ENCODE data around the gene SHQ1. TPM values are rescaled to one million over a fixed set of nuclear protein-coding genes. Genes with fewer than 3 reads are reported as not detected.

Gene SHQ1
- total and polyA plus RNA-seq, 9 of the 15 experiments (the other 6 are each of a cell fraction or from before 2014, with no cell fraction given) = 9.2 to 25.0 (median 14.1) TPM

GRCh38 chr3:72739531-72740466 is 108.4 kb downstream of the SHQ1 start (continued):
- peak; percentile 19; the same call in 1 of the 2 replicates for TF ChIP-seq MGA (IDR thresholded peaks at IDR 0.05)
- TF ChIP-seq FOSL1 (tag; conservative IDR thresholded peaks at IDR 0.05) = peak; percentile 85
- peak; percentile 30; the same call in 1 of the 2 replicates for TF ChIP-seq CREM (IDR thresholded peaks at IDR 0.05; ENCODE audit: low read depth)
- TF ChIP-seq SMARCA4 (IDR thresholded peaks at IDR 0.05) = peak; percentile 38; the same call in 1 of the 2 replicates
- TF ChIP-seq EP300 (IDR thresholded peaks at IDR 0.05; ENCODE audit: low read length) = peak; percentile 56; the same call in 1 of the 2 replicates
- no peak for TF ChIP-seq RFX1 (IDR thresholded peaks at IDR 0.05)
- no peak for TF ChIP-seq HNRNPH1 (optimal IDR thresholded peaks at IDR 0.05; ENCODE audit: low read depth, low read length)
- TF ChIP-seq ZNF398 (CRISPR knock-in tag; IDR thresholded peaks at IDR 0.05) = no peak
- TF ChIP-seq ZNF583 (CRISPR knock-in tag; IDR thresholded peaks at IDR 0.05) = no peak
- TF ChIP-seq SUPT5H (IDR thresholded peaks at IDR 0.05) = no peak
- TF ChIP-seq FOXA3 (CRISPR knock-in tag; conservative IDR thresholded peaks at IDR 0.05 in 1 of 2, IDR thresholded peaks at IDR 0.05 in 1 of 2) = peak; percentile 59 to 70
- TF ChIP-seq L3MBTL2 (IDR thresholded peaks at IDR 0.05) = peak; percentile 66
- no peak for TF ChIP-seq ZNF75A (CRISPR knock-in tag; IDR thresholded peaks at IDR 0.05)
- TF ChIP-seq MYC (IDR thresholded peaks at IDR 0.05; ENCODE audit: low read depth, low read length) = peak; percentile 13; the same call in 1 of the 2 replicates
- no peak for TF ChIP-seq MYC (CRISPR knock-in tag; IDR thresholded peaks at IDR 0.05; ENCODE audit: borderline replicate concordance, low read depth)
